Thyroid gland (tissue), 4 donors: ENCODE results near the gene CCDC89.

Source experiments
- POLR2A ChIP-seq, 2 donors: fragments of 450-650 bp; IDR thresholded peaks; one replicate each; pipeline ENCODE4 v1.6.1; 2017; ENCODE audit warnings: antibody characterized with exemption in 2 of 2, mild to moderate bottlenecking in 2 of 2, moderate library complexity in 1 of 2
- TF ChIP-seq, protein P1 (sequence below), 6 experiments: fragments of 200-600 bp in 3 of 6; fragments of 450-650 bp in 3 of 6; sonication (generic) in 3 of 6; IDR thresholded peaks; one replicate each; pipeline ENCODE4 v1.5.1; 2016 to 2019; ENCODE audit warnings: antibody characterized with exemption in 6 of 6, mild to moderate bottlenecking in 2 of 6, inconsistent platforms in 1 of 6, moderate library complexity in 1 of 6

- TF ChIP-seq, protein P1, sequence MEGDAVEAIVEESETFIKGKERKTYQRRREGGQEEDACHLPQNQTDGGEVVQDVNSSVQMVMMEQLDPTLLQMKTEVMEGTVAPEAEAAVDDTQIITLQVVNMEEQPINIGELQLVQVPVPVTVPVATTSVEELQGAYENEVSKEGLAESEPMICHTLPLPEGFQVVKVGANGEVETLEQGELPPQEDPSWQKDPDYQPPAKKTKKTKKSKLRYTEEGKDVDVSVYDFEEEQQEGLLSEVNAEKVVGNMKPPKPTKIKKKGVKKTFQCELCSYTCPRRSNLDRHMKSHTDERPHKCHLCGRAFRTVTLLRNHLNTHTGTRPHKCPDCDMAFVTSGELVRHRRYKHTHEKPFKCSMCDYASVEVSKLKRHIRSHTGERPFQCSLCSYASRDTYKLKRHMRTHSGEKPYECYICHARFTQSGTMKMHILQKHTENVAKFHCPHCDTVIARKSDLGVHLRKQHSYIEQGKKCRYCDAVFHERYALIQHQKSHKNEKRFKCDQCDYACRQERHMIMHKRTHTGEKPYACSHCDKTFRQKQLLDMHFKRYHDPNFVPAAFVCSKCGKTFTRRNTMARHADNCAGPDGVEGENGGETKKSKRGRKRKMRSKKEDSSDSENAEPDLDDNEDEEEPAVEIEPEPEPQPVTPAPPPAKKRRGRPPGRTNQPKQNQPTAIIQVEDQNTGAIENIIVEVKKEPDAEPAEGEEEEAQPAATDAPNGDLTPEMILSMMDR (IDR thresholded peaks at IDR 0.05) = no peak
- no peak for TF ChIP-seq POLR2A (IDR thresholded peaks at IDR 0.05)
These were observed 38.9 kb upstream of the CCDC89 start for GRCh38 chr11:85724748-85725465.
